UCSD-AML1 (cell line): Measurements from ENCODE around the gene GFER.
"Not testable (repeated sequence)": the region's sequence is repeated elsewhere in the genome, so short reads cannot be mapped to it uniquely, and the experiment has no call there.

Experiments
- DNase-seq: peaks from one replicate; lab custom pipeline; 2025; ENCODE audit not compliant: unreplicated experiment; lab: John Stamatoyannopoulos, UW

Gene GFER

GRCh38 chr16:2025251-2025650 is 41.3 kb downstream of the GFER start:
- DNase-seq = no peak

GRCh38 chr16:2025878-2026460 is 42.0 kb downstream of the GFER start:
- no peak for DNase-seq

GRCh38 chr16:2026461-2027023 is 42.5 kb downstream of the GFER start, which contains the start of gene NHERF2:
TSS of gene NHERF2 (plus strand) at chr16:2026902. CDS start at chr16:2027006, 104 bp downstream.
- peak; percentile 52 for DNase-seq

GRCh38 chr16:2027024-2028010 is 43.3 kb downstream of the GFER start:
- DNase-seq = peak; percentile 50

GRCh38 chr16:2028146-2028545 is 44.2 kb downstream of the GFER start:
- DNase-seq = no peak

GRCh38 chr16:2028620-2029220 is 44.7 kb downstream of the GFER start:
- no peak for DNase-seq

GRCh38 chr16:2029350-2029749 is 45.4 kb downstream of the GFER start:
- no peak for DNase-seq

GRCh38 chr16:2030036-2030435 is 46.0 kb downstream of the GFER start:
- DNase-seq = no peak

- no peak for DNase-seq
Observed at GRCh38 chr16:2031081-2031577, 47.1 kb downstream of the GFER start.

GRCh38 chr16:2032285-2033056 is 48.5 kb downstream of the GFER start:
- DNase-seq = no peak

GRCh38 chr16:2033057-2033908 is 49.3 kb downstream of the GFER start:
- peak; percentile 60 for DNase-seq

- not testable (repeated sequence) for DNase-seq
Observed at GRCh38 chr16:2033909-2034695, 50.1 kb downstream of the GFER start.

- DNase-seq = no peak
Observed at GRCh38 chr16:2034696-2035430, 50.9 kb downstream of the GFER start.

- no peak for DNase-seq
Observed at GRCh38 chr16:2035431-2036199, 51.6 kb downstream of the GFER start.

GRCh38 chr16:2036200-2036966 is 52.4 kb downstream of the GFER start:
- no peak for DNase-seq

- no peak for DNase-seq
Observed at GRCh38 chr16:2037115-2037514, 53.1 kb downstream of the GFER start.
